ENCODE data around the gene ST3GAL3.
A peak's percentile ranks its signal among the peaks of the same experiment; 100 is the strongest.
"Not testable (repeated sequence)": the region's sequence is repeated elsewhere in the genome, so short reads cannot be mapped to it uniquely, and the experiment has no call there.

ST3GAL3 gene

DNA sequence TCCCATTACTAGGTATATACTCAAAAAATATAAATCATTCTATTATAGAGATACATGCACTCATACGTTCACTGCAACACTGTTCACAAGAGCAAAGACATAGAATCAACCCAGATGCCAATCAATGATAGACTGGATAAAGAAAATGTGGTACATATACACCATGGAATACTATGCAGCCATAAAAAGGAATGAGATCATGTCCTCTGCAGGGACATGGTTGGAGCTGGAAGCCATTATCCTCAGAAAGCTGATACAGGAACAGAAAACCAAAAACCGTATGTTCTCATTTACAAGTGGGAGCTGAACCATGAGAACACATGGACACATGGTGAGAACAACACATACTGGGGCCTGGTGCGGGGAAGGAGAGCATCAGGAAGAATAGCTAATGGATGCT, 70.6 kb downstream of the ST3GAL3 start:
- WGBS = 100% methylated on average over 1 of the region's 3 CpGs
- H3K4me3 ChIP-seq (ENCODE audit: insufficient read depth in 1 of 2, low read depth in 1 of 2, low read length in 2 of 2) = not testable (repeated sequence)

DNA sequence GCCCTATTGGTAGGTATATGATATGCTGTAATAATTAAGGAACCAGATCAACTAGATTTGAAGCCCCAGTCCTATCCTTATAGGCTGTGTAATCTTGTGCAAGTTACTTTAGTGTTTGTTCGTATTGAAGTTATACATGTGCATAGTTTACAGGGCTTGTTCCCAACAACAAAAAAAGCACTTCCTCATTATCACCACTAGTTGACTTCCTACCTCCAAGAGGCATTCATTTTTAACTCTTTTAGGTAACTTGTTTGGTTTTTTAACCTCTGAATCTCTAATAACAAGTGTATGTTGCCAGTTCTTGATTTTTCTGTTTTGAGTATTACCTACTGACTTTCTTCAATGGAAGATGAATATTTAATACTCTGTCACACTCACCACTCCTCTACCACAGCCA, 71.9 kb downstream of the ST3GAL3 start:
- Histone ChIP-seq H3K18ac (ENCODE audit: low read depth in 1 of 2, low read length in 2 of 2) (no peak overlapping the region), H3K4ac (ENCODE audit: low read depth in 1 of 2, low read length in 2 of 2) (no peak overlapping the region)

More for the DNA sequence above, 70.6 kb downstream of the ST3GAL3 start:
- not testable (repeated sequence) for H3K18ac ChIP-seq (ENCODE audit: low read depth in 1 of 2, low read length in 2 of 2); H4K8ac ChIP-seq (ENCODE audit: low read length); H3K27ac ChIP-seq (ENCODE audit: low read length, poor library complexity, severe bottlenecking); DNase-seq; H2BK15ac ChIP-seq (ENCODE audit: low read depth, poor library complexity, severe bottlenecking); H3K9ac ChIP-seq (ENCODE audit: low read length); H3K4ac ChIP-seq (ENCODE audit: low read depth in 1 of 2, low read length in 2 of 2); H3K27me3 ChIP-seq (ENCODE audit: control insufficient read depth in 1 of 2, insufficient read depth in 1 of 2, low read length in 2 of 2); H3K36me3 ChIP-seq (ENCODE audit: control insufficient read depth in 1 of 2, insufficient read depth in 2 of 2, low read depth in 1 of 2, low read length in 2 of 2); H3K23ac ChIP-seq (ENCODE audit: low read length in 2 of 2); H4K91ac ChIP-seq (ENCODE audit: low read length); H3K4me1 ChIP-seq (ENCODE audit: control insufficient read depth, insufficient read depth, low read depth, low read length); H3K9me3 ChIP-seq (ENCODE audit: control insufficient read depth, low read length); H2BK120ac ChIP-seq (ENCODE audit: low read depth, low read length); H3K4me2 ChIP-seq (ENCODE audit: low read length, poor library complexity, severe bottlenecking); H2BK5ac ChIP-seq (ENCODE audit: low read depth, low read length, poor library complexity, severe bottlenecking); H2BK12ac ChIP-seq (ENCODE audit: low read length in 2 of 2); H3K14ac ChIP-seq (ENCODE audit: low read length in 2 of 2); H2AK5ac ChIP-seq (ENCODE audit: low read length, severe bottlenecking); H2AFZ ChIP-seq (ENCODE audit: low read depth, low read length)
- peaks cover 15% of the 10 kb centered on the region for H3K79me1 ChIP-seq (replicated peaks; ENCODE audit: low read length, poor library complexity, severe bottlenecking)

DNA sequence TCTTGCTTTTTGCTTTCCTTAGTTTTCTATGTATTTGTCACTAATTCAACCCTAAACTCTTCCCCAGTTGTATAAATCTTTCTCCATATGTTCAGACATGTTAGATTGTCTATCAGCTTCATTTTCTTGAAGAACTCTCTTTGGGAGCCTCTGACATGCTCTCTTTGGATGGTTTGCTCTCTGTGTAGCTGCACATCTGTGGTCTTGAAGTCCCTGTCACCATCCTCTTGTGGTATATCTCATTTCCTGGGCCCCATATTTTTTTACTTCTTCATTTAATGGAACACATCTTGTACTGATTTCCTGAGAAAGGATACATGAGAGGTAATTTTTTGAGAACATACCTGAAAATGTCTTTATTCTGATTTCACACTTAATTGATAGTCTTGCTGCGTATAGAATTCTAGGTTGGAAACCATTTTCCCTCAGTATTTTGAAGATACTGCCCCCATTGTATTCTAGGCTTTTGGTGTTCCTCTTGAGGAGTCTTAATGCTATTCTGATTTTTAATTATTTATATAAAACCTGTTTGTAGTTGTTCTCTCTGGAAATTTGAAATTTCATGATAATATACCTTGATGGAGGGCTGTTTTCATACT, 72.6 kb downstream of the ST3GAL3 start:
- Histone ChIP-seq H4K8ac (ENCODE audit: low read length) (no peak overlapping the region), H3K14ac (ENCODE audit: low read length in 2 of 2) (no peak overlapping the region), H3K9me3 (ENCODE audit: control insufficient read depth, low read length) (peaks cover 6% of the 10 kb centered on the region), H3K27ac (ENCODE audit: low read length, poor library complexity, severe bottlenecking) (no peak overlapping the region), H2BK12ac (ENCODE audit: low read length in 2 of 2) (no peak overlapping the region), H2BK5ac (ENCODE audit: low read depth, low read length, poor library complexity, severe bottlenecking) (no peak overlapping the region), H3K27me3 (ENCODE audit: control insufficient read depth in 1 of 2, insufficient read depth in 1 of 2, low read length in 2 of 2) (no peaks in the 10 kb centered on the region), H3K36me3 (ENCODE audit: control insufficient read depth in 1 of 2, insufficient read depth in 2 of 2, low read depth in 1 of 2, low read length in 2 of 2) (peaks cover 0 to 8% of the 10 kb centered on the region in 2 experiments), H2BK120ac (ENCODE audit: low read depth, low read length) (no peak overlapping the region), H3K4me2 (ENCODE audit: low read length, poor library complexity, severe bottlenecking) (no peak overlapping the region), H3K4me1 (ENCODE audit: control insufficient read depth, insufficient read depth, low read depth, low read length) (peaks cover 7% of the 10 kb centered on the region), H3K79me1 (replicated peaks; ENCODE audit: low read length, poor library complexity, severe bottlenecking) (peaks cover 13% of the 10 kb centered on the region), H2BK15ac (ENCODE audit: low read depth, poor library complexity, severe bottlenecking) (no peak overlapping the region), H3K23ac (ENCODE audit: low read length in 2 of 2) (no peak overlapping the region), H2AFZ (ENCODE audit: low read depth, low read length) (no peak overlapping the region), H2AK5ac (ENCODE audit: low read length, severe bottlenecking) (no peak overlapping the region), H4K91ac (ENCODE audit: low read length) (no peak overlapping the region), H3K18ac (ENCODE audit: low read depth in 1 of 2, low read length in 2 of 2) (no peak overlapping the region), H3K4ac (ENCODE audit: low read depth in 1 of 2, low read length in 2 of 2) (no peak overlapping the region), H3K9ac (ENCODE audit: low read length) (no peak overlapping the region), H3K4me3 (ENCODE audit: insufficient read depth in 1 of 2, low read depth in 1 of 2, low read length in 2 of 2) (no peak overlapping the region)
- no peak for DNase-seq
- no CpG with 5 or more reads among the region's 1 CpG for WGBS

More for the DNA sequence above, 71.9 kb downstream of the ST3GAL3 start:
- H3K9me3 ChIP-seq (ENCODE audit: control insufficient read depth, low read length) = peaks cover 6% of the 10 kb centered on the region
- no peak overlapping the region for H2AFZ ChIP-seq (ENCODE audit: low read depth, low read length)
- no peak overlapping the region for H2BK12ac ChIP-seq (ENCODE audit: low read length in 2 of 2)
- H3K4me1 ChIP-seq (ENCODE audit: control insufficient read depth, insufficient read depth, low read depth, low read length) = peaks cover 9% of the 10 kb centered on the region
- H4K91ac ChIP-seq (ENCODE audit: low read length) = no peak overlapping the region
- WGBS = no CpG with 5 or more reads among the region's 1 CpG
- H3K14ac ChIP-seq (ENCODE audit: low read length in 2 of 2) = no peak overlapping the region
- no peak overlapping the region for H4K8ac ChIP-seq (ENCODE audit: low read length)
- no peak overlapping the region for H2BK120ac ChIP-seq (ENCODE audit: low read depth, low read length)
- H3K79me1 ChIP-seq (replicated peaks; ENCODE audit: low read length, poor library complexity, severe bottlenecking) = peaks cover 15% of the 10 kb centered on the region
- H3K4me3 ChIP-seq (ENCODE audit: insufficient read depth in 1 of 2, low read depth in 1 of 2, low read length in 2 of 2) = no peak overlapping the region
- H3K36me3 ChIP-seq (ENCODE audit: control insufficient read depth in 1 of 2, insufficient read depth in 2 of 2, low read depth in 1 of 2, low read length in 2 of 2) = peaks cover 0 to 8% of the 10 kb centered on the region in 2 experiments
- no peaks in the 10 kb centered on the region for H3K27me3 ChIP-seq (ENCODE audit: control insufficient read depth in 1 of 2, insufficient read depth in 1 of 2, low read length in 2 of 2)
- no peak overlapping the region for H2BK15ac ChIP-seq (ENCODE audit: low read depth, poor library complexity, severe bottlenecking)
- no peak for DNase-seq
- no peak overlapping the region for H3K27ac ChIP-seq (ENCODE audit: low read length, poor library complexity, severe bottlenecking)
- H2BK5ac ChIP-seq (ENCODE audit: low read depth, low read length, poor library complexity, severe bottlenecking) = no peak overlapping the region
- no peak overlapping the region for H3K23ac ChIP-seq (ENCODE audit: low read length in 2 of 2)
- H2AK5ac ChIP-seq (ENCODE audit: low read length, severe bottlenecking) = no peak overlapping the region
- H3K9ac ChIP-seq (ENCODE audit: low read length) = no peak overlapping the region
- H3K4me2 ChIP-seq (ENCODE audit: low read length, poor library complexity, severe bottlenecking) = no peak overlapping the region

DNA sequence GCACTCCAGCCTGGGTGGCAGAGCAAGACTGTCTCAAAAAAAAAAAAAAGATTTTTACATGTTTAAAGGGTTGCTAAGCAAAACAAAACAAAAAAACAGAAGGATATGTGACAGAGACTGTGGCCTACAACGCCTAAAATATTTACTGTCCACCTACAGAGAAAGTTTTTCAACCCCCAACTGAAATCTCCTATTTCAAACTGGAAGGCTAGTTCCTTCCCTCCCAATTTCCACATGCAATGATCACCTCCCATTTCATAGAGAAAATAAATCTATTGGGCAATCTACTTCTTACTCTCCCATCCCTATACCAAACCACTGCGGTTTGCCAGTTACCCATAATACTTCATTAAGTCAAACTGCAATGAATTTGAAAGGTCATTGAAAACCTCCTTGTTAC, 74.2 kb downstream of the ST3GAL3 start:
- no peak overlapping the region for H2BK12ac ChIP-seq (ENCODE audit: low read length in 2 of 2)
- no peak overlapping the region for H3K23ac ChIP-seq (ENCODE audit: low read length in 2 of 2)
- no peak overlapping the region for H3K4me2 ChIP-seq (ENCODE audit: low read length, poor library complexity, severe bottlenecking)
- H3K27ac ChIP-seq (ENCODE audit: low read length, poor library complexity, severe bottlenecking) = no peak overlapping the region
- peaks cover 3 to 8% of the 10 kb centered on the region in 2 experiments for H3K36me3 ChIP-seq (ENCODE audit: control insufficient read depth in 1 of 2, insufficient read depth in 2 of 2, low read depth in 1 of 2, low read length in 2 of 2)
- peaks cover 17% of the 10 kb centered on the region for H3K79me1 ChIP-seq (replicated peaks; ENCODE audit: low read length, poor library complexity, severe bottlenecking)
- no peak overlapping the region for H3K14ac ChIP-seq (ENCODE audit: low read length in 2 of 2)
- H3K9me3 ChIP-seq (ENCODE audit: control insufficient read depth, low read length) = peaks cover 6% of the 10 kb centered on the region
- no peak overlapping the region for H4K91ac ChIP-seq (ENCODE audit: low read length)
- 73% methylated on average over 2 of the region's 2 CpGs for WGBS
- no peak overlapping the region for H2BK5ac ChIP-seq (ENCODE audit: low read depth, low read length, poor library complexity, severe bottlenecking)
- H3K4me3 ChIP-seq (ENCODE audit: insufficient read depth in 1 of 2, low read depth in 1 of 2, low read length in 2 of 2) = no peak overlapping the region
- H4K8ac ChIP-seq (ENCODE audit: low read length) = no peak overlapping the region
- H2BK120ac ChIP-seq (ENCODE audit: low read depth, low read length) = no peak overlapping the region
- peaks cover 6% of the 10 kb centered on the region for H3K4me1 ChIP-seq (ENCODE audit: control insufficient read depth, insufficient read depth, low read depth, low read length)
- no peak overlapping the region for H3K9ac ChIP-seq (ENCODE audit: low read length)
- no peak overlapping the region for H3K18ac ChIP-seq (ENCODE audit: low read depth in 1 of 2, low read length in 2 of 2)
- H2BK15ac ChIP-seq (ENCODE audit: low read depth, poor library complexity, severe bottlenecking) = no peak overlapping the region
- no peak overlapping the region for H3K4ac ChIP-seq (ENCODE audit: low read depth in 1 of 2, low read length in 2 of 2)
- DNase-seq = peak; percentile 78
- no peak overlapping the region for H2AFZ ChIP-seq (ENCODE audit: low read depth, low read length)
- no peaks in the 10 kb centered on the region for H3K27me3 ChIP-seq (ENCODE audit: control insufficient read depth in 1 of 2, insufficient read depth in 1 of 2, low read length in 2 of 2)
- H2AK5ac ChIP-seq (ENCODE audit: low read length, severe bottlenecking) = no peak overlapping the region

Data from mesenchymal stem cell (in vitro differentiated cells and primary cell).